MM.1S (cell line): ENCODE measurements around the gene L1TD1.

ENCODE experiments used
- EZH2 ChIP-seq: fragments of 300-600 bp; sonication (generic); optimal IDR thresholded peaks from 2 replicates; pipeline ENCODE3; 2017; ENCODE audit warnings: low read depth, mild to moderate bottlenecking, antibody characterized with exemption, low read length, mixed read lengths
- TF ChIP-seq, protein P1 (sequence below): fragments of 300-600 bp; sonication (generic); IDR thresholded peaks from 2 replicates; pipeline ENCODE4 v1.5.1; 2016; ENCODE audit warnings: antibody characterized with exemption, low read length, mixed read lengths

GRCh38 chr1:62207187-62207586, 12.5 kb downstream of the L1TD1 start:
- TF ChIP-seq, protein P1, sequence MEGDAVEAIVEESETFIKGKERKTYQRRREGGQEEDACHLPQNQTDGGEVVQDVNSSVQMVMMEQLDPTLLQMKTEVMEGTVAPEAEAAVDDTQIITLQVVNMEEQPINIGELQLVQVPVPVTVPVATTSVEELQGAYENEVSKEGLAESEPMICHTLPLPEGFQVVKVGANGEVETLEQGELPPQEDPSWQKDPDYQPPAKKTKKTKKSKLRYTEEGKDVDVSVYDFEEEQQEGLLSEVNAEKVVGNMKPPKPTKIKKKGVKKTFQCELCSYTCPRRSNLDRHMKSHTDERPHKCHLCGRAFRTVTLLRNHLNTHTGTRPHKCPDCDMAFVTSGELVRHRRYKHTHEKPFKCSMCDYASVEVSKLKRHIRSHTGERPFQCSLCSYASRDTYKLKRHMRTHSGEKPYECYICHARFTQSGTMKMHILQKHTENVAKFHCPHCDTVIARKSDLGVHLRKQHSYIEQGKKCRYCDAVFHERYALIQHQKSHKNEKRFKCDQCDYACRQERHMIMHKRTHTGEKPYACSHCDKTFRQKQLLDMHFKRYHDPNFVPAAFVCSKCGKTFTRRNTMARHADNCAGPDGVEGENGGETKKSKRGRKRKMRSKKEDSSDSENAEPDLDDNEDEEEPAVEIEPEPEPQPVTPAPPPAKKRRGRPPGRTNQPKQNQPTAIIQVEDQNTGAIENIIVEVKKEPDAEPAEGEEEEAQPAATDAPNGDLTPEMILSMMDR, result no peak
- no peak for TF ChIP-seq EZH2
